Ishikawa (cell line): ENCODE data around the gene PLA2G1B.

Experiments used
- CEBPB ChIP-seq: IDR thresholded peaks from 2 replicates; pipeline ENCODE4 v1.6.1; 2012
- EGR1 ChIP-seq: IDR thresholded peaks from 2 replicates; pipeline ENCODE4 v1.6.1; 2012
- EP300 ChIP-seq: IDR thresholded peaks from 2 replicates; pipeline ENCODE4 v1.6.1; 2012; ENCODE audit warnings: borderline replicate concordance
- FOXM1 ChIP-seq: IDR thresholded peaks from 2 replicates; pipeline ENCODE4 v1.6.1; 2012; ENCODE audit warnings: low read depth, borderline replicate concordance
- RAD21 ChIP-seq: IDR thresholded peaks from 2 replicates; pipeline ENCODE4 v1.6.1; 2012; ENCODE audit warnings: low read depth
- TAF1 ChIP-seq: IDR thresholded peaks from 2 replicates; pipeline ENCODE4 v1.6.1; 2012; ENCODE audit warnings: low read depth, mild to moderate bottlenecking
- TEAD4 ChIP-seq: IDR thresholded peaks from 2 replicates; pipeline ENCODE4 v1.6.1; 2012
- ZBTB7A ChIP-seq: IDR thresholded peaks from 2 replicates; pipeline ENCODE4 v1.6.1; 2012; ENCODE audit warnings: low read depth

- TF ChIP-seq EGR1 (no peak), TAF1 (no peak), FOXM1 (no peak), ZBTB7A (no peak), EP300 (no peak), CEBPB (no peak), TEAD4 (no peak), RAD21 (no peak)
Measured at GRCh38 chr12:120346681-120347080, 19.1 kb upstream of the PLA2G1B start.
